Measurements from ENCODE around the gene TRIP13.

DNA sequence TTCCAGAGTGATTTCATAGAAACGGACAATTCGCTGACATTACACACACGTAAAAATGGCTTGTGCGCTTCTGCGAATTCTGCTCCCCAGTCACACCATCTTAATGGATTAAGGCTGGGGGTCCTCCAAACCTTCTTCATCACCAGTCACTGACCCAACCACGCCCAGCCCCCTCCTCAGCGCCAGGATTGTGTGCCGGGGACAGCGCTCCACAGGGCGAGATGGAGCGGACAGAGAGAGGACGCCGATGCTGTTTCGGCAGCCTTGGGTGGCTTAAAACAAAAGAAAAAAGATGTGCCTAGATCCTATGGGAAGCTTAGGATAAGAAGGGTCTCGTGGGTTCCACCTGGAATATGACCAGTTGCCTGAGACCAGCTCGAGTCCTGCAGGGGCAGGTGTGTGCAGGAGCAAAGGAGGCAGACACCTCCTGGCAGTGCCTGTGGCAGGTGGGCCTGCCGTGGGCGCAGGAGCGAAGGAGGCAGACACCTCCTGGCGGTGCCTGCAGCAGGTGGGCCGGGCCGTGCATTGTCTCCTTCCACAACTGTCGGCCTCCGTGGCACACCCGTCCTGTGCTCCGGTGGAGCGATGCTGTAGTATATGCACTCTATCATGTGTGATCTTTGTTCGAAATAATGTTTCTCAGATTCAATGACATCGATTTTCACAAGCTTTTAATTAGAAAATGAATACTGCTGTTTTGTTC is 20.9 kb upstream of the TRIP13 start:
- TF ChIP-seq POLR2AphosphoS5 (IDR thresholded peaks at IDR 0.05; ENCODE audit: low read depth, low read length) (no peak), TAF1 (IDR thresholded peaks at IDR 0.05; ENCODE audit: borderline replicate concordance, insufficient read depth, low read length) (no peak)

All from PFSK-1 (cell line).